Measurements from ENCODE around the gene RS1.

DNA sequence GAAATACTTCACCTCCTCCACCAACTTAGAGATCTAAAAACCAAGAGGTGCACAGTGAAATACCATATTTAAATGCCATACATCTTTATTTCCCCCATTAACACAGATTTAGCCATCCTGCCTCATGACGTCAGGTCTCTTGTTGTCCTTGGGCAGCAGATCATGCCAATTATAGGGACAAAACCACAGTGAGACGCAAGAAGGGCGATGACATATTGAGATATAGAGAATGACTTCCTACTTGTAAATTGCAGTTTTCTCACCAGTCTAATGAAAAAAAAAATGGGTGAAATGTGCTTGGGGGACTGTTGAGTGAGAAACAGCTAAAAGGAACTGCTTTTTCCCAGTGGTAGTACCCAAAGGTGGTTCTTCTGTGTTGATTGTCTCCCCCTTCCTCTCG, 24.3 kb downstream of the RS1 start:
- TF ChIP-seq, protein P1, sequence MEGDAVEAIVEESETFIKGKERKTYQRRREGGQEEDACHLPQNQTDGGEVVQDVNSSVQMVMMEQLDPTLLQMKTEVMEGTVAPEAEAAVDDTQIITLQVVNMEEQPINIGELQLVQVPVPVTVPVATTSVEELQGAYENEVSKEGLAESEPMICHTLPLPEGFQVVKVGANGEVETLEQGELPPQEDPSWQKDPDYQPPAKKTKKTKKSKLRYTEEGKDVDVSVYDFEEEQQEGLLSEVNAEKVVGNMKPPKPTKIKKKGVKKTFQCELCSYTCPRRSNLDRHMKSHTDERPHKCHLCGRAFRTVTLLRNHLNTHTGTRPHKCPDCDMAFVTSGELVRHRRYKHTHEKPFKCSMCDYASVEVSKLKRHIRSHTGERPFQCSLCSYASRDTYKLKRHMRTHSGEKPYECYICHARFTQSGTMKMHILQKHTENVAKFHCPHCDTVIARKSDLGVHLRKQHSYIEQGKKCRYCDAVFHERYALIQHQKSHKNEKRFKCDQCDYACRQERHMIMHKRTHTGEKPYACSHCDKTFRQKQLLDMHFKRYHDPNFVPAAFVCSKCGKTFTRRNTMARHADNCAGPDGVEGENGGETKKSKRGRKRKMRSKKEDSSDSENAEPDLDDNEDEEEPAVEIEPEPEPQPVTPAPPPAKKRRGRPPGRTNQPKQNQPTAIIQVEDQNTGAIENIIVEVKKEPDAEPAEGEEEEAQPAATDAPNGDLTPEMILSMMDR (IDR thresholded peaks at IDR 0.05), result no peak
- TF ChIP-seq EP300 (IDR thresholded peaks at IDR 0.05) (no peak), POLR2A (IDR thresholded peaks at IDR 0.05) (no peak)

Measured in ovary (tissue), 3 donors.